Fibroblast of lung (primary cell): ENCODE results near the gene DARS1.

Experiments used
- CTCF ChIP-seq, 2 donors: IDR thresholded peaks in 1 of 2; conservative IDR thresholded peaks in 1 of 2; 1 replicate in 1 of 2; 2 replicates in 1 of 2; pipeline ENCODE4 v1.5.1; 2011 to 2012; ENCODE audit warnings: low read length in 2 of 2, control low read depth in 1 of 2, inconsistent platforms in 1 of 2, low read depth in 1 of 2, mild to moderate bottlenecking in 1 of 2
- EZH2 ChIP-seq: IDR thresholded peaks from 2 replicates; pipeline ENCODE4 v1.5.1; 2012; ENCODE audit warnings: low read length, control low read depth, mild to moderate bottlenecking; ENCODE audit errors: missing control alignments

- TF ChIP-seq CTCF (conservative IDR thresholded peaks at IDR 0.05 in 1 of 2, IDR thresholded peaks at IDR 0.05 in 1 of 2; ENCODE audit: low read depth in 1 of 2, low read length in 2 of 2) (no peak), EZH2 (no peak)
Observed at GRCh38 chr2:135963841-135964240, 21.6 kb downstream of the DARS1 start.
